ENCODE results near the gene MTRFR.

Gene MTRFR

GRCh38 chr12:123271001-123271668 is 37.9 kb downstream of the MTRFR start:
- DNase-seq: peak; percentile 49

GRCh38 chr12:123273166-123273565 is 39.9 kb downstream of the MTRFR start:
- DNase-seq: no peak

GRCh38 chr12:123278101-123278627 is 44.9 kb downstream of the MTRFR start:
- DNase-seq: no peak

DNA sequence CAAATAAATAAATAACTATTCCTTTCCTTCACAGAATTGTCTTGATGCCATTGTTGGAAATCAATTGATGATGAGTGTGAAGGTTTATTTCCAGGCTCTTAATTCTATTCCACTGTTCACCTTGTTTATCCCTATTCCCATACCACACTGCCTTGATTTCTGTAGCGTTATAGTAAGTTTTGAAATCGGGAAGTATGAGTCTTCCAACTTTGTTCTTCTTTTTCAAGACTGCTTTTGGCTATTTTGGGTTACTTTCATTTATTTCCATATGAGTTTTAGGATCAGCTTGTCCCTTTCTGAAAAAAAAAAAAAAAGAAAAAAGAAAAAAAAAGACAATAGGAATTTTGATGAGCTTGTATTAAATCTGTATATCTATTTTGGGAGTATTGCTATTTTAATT is 47.7 kb downstream of the MTRFR start:
- DNase-seq: no peak

DNA sequence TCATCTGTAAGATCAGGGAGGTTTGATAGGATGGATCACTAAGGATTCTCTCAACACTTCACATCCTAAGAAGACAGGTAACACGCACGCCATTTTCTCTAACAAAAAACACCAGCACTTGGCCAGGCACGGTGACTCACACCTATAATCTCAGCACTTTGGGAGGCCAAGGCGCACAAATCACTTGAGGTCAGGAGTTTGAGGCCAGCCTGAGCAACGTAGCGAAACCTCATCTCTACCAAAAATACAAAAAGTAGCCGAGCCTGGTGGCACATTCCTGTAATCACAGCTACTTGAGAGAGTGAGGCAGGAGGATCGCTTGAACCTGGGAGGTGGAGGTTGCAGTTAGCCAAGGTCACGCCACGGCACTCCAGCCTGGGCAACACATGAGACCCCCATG is 48.9 kb downstream of the MTRFR start:
- no peak for DNase-seq

DNA sequence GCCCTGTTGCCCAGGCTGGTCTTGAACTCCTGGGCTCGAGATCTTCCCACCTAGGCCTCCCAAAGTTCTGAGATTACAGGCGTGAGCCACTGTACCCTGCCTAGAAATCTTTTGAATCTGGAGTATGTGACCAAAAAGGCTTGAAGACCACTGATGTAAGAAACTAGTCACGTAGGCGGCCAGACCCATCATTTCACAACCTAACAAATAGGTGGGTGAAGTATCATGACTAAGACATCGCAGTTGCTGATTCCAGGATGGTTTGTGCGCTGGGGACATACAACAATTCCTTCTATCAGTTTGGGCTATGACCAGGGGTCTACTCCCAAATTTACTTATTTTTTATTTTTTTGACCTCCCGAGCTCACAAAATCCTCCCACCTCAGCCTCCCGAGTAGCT is 50.2 kb downstream of the MTRFR start:
- no peak for DNase-seq

- no peak for DNase-seq
Measured at GRCh38 chr12:123284669-123285068, 51.4 kb downstream of the MTRFR start.

DNA sequence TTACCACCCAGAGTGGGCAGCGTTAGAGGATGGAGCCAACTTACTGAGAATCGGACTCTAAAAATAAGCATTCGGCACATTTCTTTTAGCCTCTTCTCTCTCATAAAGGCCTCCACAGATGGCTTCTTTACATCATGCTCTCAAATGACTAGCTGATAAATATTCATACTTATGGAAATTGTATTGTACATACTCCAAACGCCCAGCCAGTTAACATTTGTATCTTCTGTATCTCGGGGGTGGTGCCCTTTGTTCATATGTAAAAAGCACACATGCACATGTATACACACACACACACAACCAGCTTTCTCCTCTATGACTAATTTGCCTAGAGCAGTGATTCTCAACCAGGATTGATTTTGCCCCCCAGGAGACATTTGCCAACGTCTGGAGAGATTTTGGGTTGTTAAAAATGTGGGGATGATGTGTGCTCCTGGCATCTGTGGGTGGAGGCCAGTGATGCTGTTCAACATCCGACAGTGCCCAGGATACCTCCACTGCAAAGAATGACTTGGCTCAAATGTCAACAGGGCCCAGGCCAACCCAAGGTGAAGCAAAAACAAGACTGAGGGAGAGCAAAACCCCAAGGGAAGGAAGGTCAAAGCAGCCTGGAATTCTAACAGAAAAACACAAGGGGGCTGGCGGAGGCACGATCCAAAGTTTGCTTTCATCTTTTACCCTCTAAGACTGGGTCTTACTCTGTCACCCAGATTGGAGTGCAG is 53.6 kb downstream of the MTRFR start:
- no peak for DNase-seq

DNA sequence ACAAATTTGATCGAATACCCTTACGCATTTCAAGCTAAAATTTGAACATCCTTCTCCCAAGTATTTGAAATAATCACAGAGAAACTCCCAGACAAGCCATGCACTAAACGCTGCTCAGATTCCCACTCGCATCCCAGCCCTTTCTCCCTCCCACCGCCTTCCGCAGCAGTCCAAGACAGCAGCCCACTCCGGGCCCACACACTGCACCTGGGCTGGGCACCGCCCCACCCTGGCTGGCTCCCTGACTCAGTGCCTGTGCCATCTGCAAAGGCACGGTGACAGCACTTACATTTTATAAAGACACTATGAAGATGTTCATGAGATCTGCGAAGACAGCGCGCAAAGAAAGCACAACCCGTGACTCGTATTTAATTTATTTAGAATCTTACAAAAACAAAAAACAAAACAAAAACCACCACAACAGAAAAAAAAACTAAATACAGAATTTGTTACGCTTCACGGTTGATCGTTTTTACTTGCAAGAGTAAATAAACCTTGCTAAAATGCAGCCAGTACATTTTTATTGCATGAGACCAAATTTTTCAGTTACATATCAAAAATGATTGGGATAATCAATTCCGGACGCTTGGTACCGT is 55.6 kb downstream of the MTRFR start:
- DNase-seq: no peak

- no peak for DNase-seq
Measured at GRCh38 chr12:123289911-123290310, 56.7 kb downstream of the MTRFR start.

DNA sequence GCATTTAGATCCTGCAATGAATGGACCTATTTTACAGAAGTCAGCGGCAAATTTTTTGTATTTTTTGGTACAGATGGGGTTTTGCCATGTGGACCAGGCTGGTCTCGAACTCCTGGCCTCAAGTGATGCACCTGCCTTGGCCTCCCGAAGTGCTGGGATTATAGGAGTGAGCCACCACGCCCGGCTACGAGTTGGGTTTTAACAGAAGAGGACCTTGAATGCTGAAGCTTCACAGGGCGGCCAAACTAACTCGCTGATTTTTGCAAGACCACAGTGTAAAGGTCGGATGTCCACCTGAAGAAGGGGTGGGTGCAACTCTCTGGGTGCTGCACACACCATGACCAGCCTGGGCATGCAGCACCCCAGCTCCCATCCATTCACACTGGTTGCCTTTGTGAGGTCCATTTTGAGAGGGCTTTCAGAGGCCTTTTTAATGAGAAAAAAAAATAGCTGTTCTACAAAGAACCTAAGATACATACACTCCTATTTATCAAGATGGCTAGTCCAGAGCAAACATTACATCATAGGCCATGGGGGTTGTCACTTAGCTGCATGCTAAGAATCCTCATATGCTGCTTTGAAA is 60.0 kb downstream of the MTRFR start:
- no peak for DNase-seq

GRCh38 chr12:123305136-123305535 is 71.9 kb downstream of the MTRFR start:
- DNase-seq: no peak

DNA sequence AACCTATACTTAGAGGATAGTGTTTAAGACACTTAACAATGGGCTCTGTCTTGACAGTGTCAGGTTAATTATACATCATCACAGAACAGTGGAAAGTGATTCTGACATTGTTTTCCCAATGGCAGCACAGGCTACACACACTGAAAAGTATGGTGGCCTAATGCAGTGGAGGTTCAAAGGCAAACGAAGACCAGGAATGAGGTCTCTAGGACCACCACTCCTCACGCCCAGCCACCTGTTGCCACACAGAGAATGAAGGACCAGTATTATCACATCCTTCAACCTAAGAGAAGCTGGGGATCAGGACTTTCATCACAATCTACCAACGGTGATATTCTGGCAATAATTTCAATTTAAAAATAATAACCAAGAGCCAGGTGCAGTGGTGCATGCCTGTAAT is 73.0 kb downstream of the MTRFR start:
- no peak for DNase-seq

Data from kidney glomerular epithelial cell (primary cell).